K562 (cell line): Measurements from ENCODE around the gene FDPS. TPM values are rescaled to one million over a fixed set of nuclear protein-coding genes. Genes with fewer than 3 reads are reported as not detected.

Experiments used
- ATF7 ChIP-seq: fragments of 450-650 bp; IDR thresholded peaks from 2 replicates; pipeline ENCODE4 v1.7.1; 2014; ENCODE audit warnings: mild to moderate bottlenecking, moderate library complexity
- DLX4 ChIP-seq: fragments of 250-450 bp; sonication (Bioruptor Pico); IDR thresholded peaks from 2 replicates; pipeline ENCODE4 v1.6.1; 2021; ENCODE audit warnings: mild to moderate bottlenecking
- NFATC3 ChIP-seq: fragments of 450-650 bp; IDR thresholded peaks from 2 replicates; pipeline ENCODE4 v1.6.1; 2017; ENCODE audit warnings: mild to moderate bottlenecking
- SRSF9 ChIP-seq: fragments of 200-400 bp; formaldehyde crosslinking; IDR thresholded peaks from 2 replicates; pipeline ENCODE4 v1.6.1; 2017; ENCODE audit warnings: low read depth, low read length, borderline replicate concordance
- ZNF197 ChIP-seq: fragments of 200-800 bp; sonication (Bioruptor generic); IDR thresholded peaks from 2 replicates; pipeline ENCODE4 v1.6.1; 2016; ENCODE audit warnings: low read depth, missing genetic modification characterization, missing compliant biosample characterization
- polyA plus RNA-seq, 8 experiments: library from polyadenylated mRNA; depleted of rRNA in 4 of 8; stranded (reverse) in 5 of 8; unstranded in 3 of 8; fragments of >200 nt; fragmentation: Nextera tagmentation in 2 of 8; fragmentation: Illumina TruSeq in 1 of 8; extraction: Ambion mirVana in 2 of 8; extraction: Trizol in 1 of 8; gene quantifications; 2 replicates each; pipeline versions ENCODE4 v1.2.1 to v1.2.3, GENCODE V29; 2011 to 2014; ENCODE audit warnings: inconsistent platforms in 1 of 8, missing spikeins in 1 of 8
- total RNA-seq, 7 experiments: library from RNA; depleted of rRNA in 6 of 7; stranded (reverse); fragments of >200 nt in 6 of 7; fragmentation: Illumina TruSeq in 2 of 7; extraction: Trizol in 2 of 7; gene quantifications; 2 replicates each; pipeline versions ENCODE4 v1.2.1 to v1.2.3, GENCODE V29; 2011 to 2021; ENCODE audit warnings: low replicate concordance in 1 of 7
- TF ChIP-seq, protein P1 (sequence below): fragments of 450-650 bp; IDR thresholded peaks from 2 replicates; pipeline ENCODE4 v1.6.1; 2017; ENCODE audit warnings: antibody characterized with exemption
- TF ChIP-seq, protein P2 (sequence below): sonication (generic); formaldehyde crosslinking; IDR thresholded peaks from 2 replicates; pipeline ENCODE4 v1.8.1; 2023; ENCODE audit warnings: mild to moderate bottlenecking, missing genetic modification reagents
- TF ChIP-seq, protein P3 (sequence below): fragments of 250-450 bp; sonication (Bioruptor Pico); IDR thresholded peaks from 2 replicates; pipeline ENCODE4 v1.5.0; 2022; ENCODE audit warnings: mild to moderate bottlenecking

FDPS gene
- total and polyA plus RNA-seq, 9 of the 15 experiments (the other 6 are each of a cell fraction or from before 2014, with no cell fraction given) = 247 to 884 (median 360) TPM

DNA sequence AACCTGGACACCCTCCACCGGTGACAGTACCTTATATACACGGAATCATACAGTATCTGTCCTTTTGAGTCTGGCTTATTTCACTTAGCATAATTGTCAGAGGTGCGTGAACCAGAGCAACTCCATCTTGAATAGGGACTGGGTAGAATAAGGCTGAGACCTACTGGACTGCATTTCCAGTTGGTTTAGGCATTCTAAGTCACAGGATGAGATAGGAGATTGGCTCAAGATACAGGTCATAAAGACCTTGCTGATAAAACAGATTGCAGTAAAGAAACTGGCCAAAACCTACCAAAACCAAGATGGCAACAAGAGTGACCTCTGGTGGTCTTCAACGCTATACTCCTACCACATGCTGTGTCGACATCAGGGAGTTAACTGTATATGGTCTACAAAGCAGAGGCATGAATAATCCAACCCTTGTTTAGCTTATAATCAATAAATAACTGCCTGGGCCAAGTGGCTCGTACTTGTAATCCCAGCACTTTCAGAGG lies 1.4 kb upstream of the FDPS start (continued):
- TF ChIP-seq ZNF197 (peak; percentile 94), DLX4 (no peak), NFATC3 (no peak), SRSF9 (no peak), ATF7 (no peak)
- TF ChIP-seq, protein P1, sequence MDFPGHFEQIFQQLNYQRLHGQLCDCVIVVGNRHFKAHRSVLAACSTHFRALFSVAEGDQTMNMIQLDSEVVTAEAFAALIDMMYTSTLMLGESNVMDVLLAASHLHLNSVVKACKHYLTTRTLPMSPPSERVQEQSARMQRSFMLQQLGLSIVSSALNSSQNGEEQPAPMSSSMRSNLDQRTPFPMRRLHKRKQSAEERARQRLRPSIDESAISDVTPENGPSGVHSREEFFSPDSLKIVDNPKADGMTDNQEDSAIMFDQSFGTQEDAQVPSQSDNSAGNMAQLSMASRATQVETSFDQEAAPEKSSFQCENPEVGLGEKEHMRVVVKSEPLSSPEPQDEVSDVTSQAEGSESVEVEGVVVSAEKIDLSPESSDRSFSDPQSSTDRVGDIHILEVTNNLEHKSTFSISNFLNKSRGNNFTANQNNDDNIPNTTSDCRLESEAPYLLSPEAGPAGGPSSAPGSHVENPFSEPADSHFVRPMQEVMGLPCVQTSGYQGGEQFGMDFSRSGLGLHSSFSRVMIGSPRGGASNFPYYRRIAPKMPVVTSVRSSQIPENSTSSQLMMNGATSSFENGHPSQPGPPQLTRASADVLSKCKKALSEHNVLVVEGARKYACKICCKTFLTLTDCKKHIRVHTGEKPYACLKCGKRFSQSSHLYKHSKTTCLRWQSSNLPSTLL = no peak
- TF ChIP-seq, protein P2, sequence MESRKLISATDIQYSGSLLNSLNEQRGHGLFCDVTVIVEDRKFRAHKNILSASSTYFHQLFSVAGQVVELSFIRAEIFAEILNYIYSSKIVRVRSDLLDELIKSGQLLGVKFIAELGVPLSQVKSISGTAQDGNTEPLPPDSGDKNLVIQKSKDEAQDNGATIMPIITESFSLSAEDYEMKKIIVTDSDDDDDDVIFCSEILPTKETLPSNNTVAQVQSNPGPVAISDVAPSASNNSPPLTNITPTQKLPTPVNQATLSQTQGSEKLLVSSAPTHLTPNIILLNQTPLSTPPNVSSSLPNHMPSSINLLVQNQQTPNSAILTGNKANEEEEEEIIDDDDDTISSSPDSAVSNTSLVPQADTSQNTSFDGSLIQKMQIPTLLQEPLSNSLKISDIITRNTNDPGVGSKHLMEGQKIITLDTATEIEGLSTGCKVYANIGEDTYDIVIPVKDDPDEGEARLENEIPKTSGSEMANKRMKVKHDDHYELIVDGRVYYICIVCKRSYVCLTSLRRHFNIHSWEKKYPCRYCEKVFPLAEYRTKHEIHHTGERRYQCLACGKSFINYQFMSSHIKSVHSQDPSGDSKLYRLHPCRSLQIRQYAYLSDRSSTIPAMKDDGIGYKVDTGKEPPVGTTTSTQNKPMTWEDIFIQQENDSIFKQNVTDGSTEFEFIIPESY (CRISPR knock-in tag) = no peak
- TF ChIP-seq, protein P3, sequence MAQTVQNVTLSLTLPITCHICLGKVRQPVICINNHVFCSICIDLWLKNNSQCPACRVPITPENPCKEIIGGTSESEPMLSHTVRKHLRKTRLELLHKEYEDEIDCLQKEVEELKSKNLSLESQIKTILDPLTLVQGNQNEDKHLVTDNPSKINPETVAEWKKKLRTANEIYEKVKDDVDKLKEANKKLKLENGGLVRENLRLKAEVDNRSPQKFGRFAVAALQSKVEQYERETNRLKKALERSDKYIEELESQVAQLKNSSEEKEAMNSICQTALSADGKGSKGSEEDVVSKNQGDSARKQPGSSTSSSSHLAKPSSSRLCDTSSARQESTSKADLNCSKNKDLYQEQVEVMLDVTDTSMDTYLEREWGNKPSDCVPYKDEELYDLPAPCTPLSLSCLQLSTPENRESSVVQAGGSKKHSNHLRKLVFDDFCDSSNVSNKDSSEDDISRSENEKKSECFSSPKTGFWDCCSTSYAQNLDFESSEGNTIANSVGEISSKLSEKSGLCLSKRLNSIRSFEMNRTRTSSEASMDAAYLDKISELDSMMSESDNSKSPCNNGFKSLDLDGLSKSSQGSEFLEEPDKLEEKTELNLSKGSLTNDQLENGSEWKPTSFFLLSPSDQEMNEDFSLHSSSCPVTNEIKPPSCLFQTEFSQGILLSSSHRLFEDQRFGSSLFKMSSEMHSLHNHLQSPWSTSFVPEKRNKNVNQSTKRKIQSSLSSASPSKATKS (CRISPR knock-in tag) = peak; percentile 89
- TF ChIP-seq, all 486 proteins: peak for 161
